GM21619 (cell line): ENCODE results near the gene NIBAN1.
"Not testable (repeated sequence)": the region's sequence is repeated elsewhere in the genome, so short reads cannot be mapped to it uniquely, and the experiment has no call there.

ENCODE experiments used
- ATAC-seq: cut with Tn5 transposase; IDR thresholded peaks from one replicate; pipeline ENCODE4 v1.9.1; 2021; ENCODE audit not compliant: unreplicated experiment

Gene NIBAN1

DNA sequence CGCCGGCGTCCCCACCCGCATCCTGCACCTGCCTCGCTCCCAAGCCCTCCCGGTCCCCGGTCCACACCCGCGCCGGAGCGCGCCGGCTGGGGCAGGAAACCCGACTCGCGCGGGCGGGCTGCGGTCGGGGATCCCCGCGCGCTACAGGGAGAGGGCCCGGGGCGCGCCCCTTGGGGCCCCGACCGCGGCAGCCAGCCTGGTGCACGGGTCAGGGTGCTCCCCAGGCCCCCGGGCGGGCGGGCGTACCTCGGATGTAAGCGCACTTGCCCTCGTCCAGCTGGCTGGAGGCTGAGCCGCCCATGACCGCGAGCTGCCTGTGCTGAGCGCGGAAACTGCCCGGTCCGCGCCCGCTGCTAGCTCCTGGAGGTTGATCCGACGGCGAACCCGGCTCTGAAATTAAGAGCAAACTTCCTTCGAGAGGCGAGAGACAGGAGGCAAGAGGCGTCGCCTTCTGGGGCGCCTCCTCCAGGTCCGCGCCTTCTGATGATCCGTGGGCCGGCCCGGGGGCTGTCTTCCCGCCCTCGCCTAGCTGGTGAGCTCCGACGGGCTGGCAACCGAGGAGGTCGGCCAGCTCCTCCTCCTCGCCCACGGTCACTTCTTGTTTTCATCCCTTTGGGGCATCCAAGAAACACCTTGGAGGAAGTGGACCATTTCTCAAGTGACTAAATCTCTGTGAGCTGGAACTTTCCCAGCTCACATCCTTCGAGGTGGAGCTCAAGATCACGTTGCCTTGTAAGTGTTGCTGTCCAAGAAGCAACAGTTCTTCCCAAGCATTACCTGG, at the start of gene NIBAN1:
NIBAN1 (minus strand) TSS at position 453 of the 781 bp plus-strand sequence; CDS start at position 301, 152 bp downstream.
- peak; percentile 60 for ATAC-seq

DNA sequence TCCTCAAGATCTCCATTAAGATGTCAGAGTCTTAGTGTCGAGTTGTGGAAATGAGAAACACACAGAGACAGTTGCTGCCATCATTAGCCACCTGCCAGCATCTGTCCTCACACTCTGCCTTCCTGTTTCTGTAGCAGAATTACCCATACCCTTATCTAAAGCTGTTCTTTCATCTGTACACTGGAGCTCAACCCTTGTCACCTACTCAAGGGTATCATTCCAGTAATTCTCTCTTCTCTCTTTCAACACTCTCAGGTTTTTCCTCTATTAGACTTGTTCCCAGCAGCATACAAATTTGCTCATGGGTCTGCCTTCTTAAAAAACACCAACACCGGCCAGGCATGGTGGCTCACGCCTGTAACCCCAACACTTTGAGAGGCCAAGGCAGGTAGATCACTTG, 43.7 kb upstream of the NIBAN1 start:
- no peak for ATAC-seq

DNA sequence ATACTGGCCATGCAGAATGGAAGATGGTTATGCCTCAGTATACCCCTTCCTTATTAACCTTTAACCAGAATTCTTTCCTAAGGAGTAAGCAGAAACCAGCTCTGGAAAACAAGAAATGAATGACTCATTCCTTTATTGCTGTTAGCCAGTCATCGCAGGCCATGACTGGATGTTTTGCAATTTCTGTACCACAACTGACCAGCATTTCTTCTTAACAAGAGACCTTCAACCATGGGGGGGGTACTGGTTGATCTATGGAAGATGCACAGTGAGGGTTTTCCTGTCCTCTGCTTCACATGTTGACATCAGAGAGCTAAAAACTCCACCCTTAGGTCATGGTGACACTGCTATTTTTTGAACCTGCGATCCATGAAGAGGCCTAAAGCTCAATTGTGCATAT, 43.0 kb upstream of the NIBAN1 start:
- no peak for ATAC-seq

DNA sequence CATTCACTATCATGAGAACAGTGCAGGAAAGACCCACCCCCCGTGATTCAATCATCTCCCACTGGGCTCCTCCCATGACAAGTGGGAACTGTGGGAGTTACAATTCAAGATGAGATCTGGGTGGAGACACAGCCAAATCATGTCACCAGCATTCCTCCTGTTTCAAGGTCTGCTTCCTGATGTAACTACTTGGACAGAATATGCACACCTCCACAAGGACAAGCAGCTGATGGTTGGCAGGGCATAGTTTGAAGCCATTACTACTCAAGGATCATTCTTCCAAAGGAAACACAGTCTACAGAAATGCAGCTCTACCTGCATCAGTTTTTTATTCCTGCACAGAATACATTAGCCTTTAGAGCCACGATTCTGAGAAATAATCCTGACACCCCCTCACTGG, 42.6 kb upstream of the NIBAN1 start:
- no peak for ATAC-seq

- no peak for ATAC-seq
Measured at GRCh38 chr1:185015631-185016030, 41.3 kb upstream of the NIBAN1 start.

GRCh38 chr1:185014941-185015340, 40.6 kb upstream of the NIBAN1 start:
- ATAC-seq = no peak

- ATAC-seq = no peak
Measured at GRCh38 chr1:185010361-185010760, 36.1 kb upstream of the NIBAN1 start.

DNA sequence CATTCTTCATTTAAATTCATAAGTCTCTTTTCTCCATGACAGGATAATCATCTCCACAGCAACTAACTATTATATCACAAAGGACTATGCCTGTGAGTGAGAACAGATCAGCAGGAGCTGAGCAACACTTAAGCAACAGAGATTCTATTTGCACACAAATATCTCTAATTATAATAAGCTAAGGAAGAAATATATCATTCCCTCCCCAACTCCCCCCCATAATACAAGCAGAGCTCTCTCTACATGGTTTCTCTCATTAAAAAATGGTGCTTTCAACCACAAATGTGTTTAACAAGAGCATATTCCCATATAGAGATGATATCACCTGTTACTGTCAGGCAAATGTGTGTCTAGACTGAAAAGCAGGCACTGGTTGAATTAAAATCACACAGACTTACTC, 34.5 kb upstream of the NIBAN1 start:
- ATAC-seq = no peak

DNA sequence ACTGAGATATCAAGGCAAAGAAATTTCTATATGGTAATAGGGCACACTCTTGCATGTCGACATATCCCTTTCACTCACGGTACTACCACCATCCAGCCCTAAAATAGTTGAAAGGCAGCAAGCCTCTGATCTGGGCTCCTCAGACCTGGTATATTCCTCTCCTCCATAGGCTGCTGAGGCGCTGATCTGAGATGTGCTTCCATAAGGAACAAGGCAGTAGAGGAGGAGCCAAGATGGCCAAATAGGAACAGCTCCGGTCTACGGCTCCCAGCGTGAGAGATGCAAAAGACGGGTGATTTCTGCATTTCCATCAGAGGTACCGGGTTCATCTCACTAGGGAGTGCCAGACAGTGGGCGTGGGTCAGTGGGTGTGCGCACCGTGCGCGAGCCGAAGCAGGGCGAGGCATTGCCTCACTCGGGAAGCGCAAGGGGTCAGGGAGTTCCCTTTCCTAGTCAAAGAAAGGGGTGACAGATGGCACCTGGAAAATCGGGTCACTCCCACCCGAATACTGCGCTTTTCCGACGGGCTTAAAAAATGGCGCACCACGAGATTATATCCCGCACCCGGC, 27.1 kb upstream of the NIBAN1 start:
- not testable (repeated sequence) for ATAC-seq

- not testable (repeated sequence) for ATAC-seq
Measured at GRCh38 chr1:184999974-185000373, 25.7 kb upstream of the NIBAN1 start.

GRCh38 chr1:184994301-184994700, 20.0 kb upstream of the NIBAN1 start:
- ATAC-seq = no peak

DNA sequence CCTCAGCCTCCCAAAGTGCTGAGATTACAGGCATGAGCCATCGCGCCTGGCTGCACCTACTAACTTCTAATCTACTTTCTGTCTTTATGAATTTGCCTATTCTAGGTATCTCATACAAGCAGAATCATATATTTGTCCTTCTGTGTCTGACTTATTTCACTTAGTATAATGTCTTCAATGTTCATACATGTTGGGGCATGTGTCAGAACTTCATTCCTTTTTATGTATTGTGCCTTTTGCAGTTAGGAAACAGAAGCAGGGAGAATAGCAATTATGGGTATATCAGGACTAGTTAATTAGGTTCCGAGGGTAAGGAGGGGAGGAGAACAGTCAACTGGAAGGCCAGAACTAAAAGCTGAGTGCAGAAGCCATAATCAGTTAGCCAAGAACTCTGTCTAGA, 18.0 kb upstream of the NIBAN1 start:
- no peak for ATAC-seq

DNA sequence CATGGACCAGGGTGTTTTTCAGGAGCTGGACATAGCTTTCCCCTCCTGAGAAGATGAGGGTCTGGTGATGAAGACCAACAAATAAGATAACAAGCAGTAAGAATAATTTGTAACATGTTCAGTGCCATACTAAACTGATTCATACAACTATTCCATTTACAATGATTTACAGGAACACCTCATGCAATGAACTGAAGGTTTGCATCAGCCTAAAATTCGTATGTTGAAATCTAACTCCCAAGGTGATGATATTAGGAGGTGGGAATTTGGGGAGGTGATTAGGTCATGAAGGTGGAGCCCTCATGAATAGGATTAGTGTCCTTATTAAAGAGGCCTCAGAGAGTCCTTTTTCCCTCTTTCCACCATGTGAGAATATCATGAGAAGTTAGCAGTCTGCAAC, 15.9 kb upstream of the NIBAN1 start:
- no peak for ATAC-seq

DNA sequence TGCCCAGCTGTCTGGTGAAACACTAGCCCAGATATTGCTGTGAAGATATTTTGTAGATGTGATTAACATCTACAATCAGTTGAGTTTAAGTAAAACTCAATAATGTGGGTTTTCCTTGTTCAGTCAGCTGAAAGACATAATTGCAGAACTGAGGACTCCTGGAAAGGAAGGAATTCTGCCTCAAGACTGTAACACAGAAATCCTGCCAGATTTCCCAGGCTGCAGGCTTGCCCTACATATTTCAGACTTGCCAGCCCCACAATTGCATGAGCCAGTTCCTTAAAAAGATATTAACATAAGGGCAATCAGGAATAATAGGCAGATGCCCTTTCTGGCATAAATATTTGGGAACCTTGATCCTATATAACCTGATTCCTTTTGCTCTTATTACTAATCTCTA, 14.2 kb upstream of the NIBAN1 start:
- no peak for ATAC-seq

GRCh38 chr1:184987696-184988095, 13.4 kb upstream of the NIBAN1 start:
- no peak for ATAC-seq

- no peak for ATAC-seq
Measured at GRCh38 chr1:184986250-184986649, 11.9 kb upstream of the NIBAN1 start.

GRCh38 chr1:184982002-184982954, 8.0 kb upstream of the NIBAN1 start:
- peak; percentile 99 for ATAC-seq

DNA sequence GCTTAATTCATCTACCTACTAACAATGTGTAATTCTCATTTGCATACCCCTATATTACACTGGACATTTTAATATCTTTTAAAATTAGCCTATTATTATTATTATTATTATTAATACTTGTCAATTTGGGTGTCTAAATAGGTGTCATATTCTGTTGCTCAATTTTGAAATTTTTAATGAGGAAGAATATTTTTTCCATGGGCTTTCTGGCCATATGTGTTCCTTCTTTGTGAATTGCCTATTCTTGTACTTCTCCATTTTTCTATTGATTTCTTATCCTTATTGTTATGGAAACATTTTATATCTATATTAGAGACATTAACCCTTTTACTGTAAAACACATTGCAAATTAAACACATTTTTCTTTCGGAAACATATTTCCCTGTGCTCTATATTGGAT, 6.4 kb upstream of the NIBAN1 start:
- no peak for ATAC-seq

DNA sequence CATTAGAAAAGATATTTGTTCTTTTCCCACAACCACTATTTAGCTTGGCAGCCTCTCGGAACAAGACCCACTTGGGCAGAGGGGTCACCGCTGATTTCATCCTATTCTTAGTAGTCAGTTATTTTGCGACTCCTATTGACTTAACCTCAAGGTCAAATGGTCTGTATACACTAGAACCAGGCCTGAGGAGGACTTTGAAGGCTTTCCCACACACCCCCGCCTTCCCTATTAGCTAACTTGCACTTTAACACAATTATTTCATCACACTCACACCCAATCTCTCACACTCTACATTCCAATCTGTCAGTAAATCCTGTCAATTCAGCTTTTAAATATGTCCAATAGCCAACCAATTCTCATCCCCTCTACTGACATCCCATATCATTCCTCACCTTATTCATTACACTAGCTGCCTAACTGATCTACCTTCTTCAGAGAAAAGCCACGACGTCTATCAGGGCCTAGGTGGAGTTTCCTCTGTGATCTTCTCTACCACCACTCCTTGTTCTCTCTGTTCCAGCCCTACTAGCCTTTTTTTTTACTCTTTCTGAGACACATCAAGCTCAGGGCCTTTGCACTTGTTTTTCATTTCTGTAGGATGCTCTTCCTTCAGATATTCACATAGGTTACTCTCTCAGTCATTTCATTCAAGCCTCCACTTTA, 1.0 kb upstream of the NIBAN1 start:
- ATAC-seq = no peak

- no peak for ATAC-seq
Measured at GRCh38 chr1:184974837-184975115, 468 bp upstream of the NIBAN1 start.
